Neural progenitor cell (in vitro differentiated cells): ENCODE data around the gene RNF224. TPM values are rescaled to one million over a fixed set of nuclear protein-coding genes. Genes with fewer than 3 reads are reported as not detected.

Experiments used
- DNase-seq: peaks from one replicate; pipeline ENCODE4 v3.0.0-alpha.2; 2016; ENCODE audit warnings: low spot score
- H2AFZ ChIP-seq: fragments of 200-600 bp; sonication (generic); replicated peaks from 2 replicates; pipeline ENCODE4 v1.6.1; 2016; ENCODE audit warnings: antibody characterized with exemption
- H3F3A ChIP-seq: fragments of 200-600 bp; sonication (generic); 2 replicates; pipeline ENCODE4 v1.6.1; 2016; ENCODE audit warnings: antibody characterized with exemption, low read depth
- H3K27ac ChIP-seq: fragments of 200-600 bp; sonication (generic); 2 replicates; pipeline ENCODE4 v1.5.1; 2016; ENCODE audit warnings: mild to moderate bottlenecking
- H3K27me3 ChIP-seq: fragments of 200-600 bp; sonication (generic); 2 replicates; pipeline ENCODE4 v1.6.1; 2016; ENCODE audit warnings: mild to moderate bottlenecking, moderate library complexity
- H3K36me3 ChIP-seq: fragments of 200-600 bp; sonication (generic); 2 replicates; pipeline ENCODE4 v1.5.1; 2016
- H3K4me1 ChIP-seq: fragments of 200-600 bp; sonication (generic); 2 replicates; pipeline ENCODE4 v1.6.1; 2016; ENCODE audit warnings: mixed run types
- H3K4me2 ChIP-seq: fragments of 200-600 bp; sonication (generic); 2 replicates; pipeline ENCODE4 v1.6.1; 2016
- H3K4me3 ChIP-seq: fragments of 200-600 bp; sonication (generic); 2 replicates; pipeline ENCODE4 v1.5.1; 2016
- H3K79me2 ChIP-seq: fragments of 200-600 bp; sonication (generic); 2 replicates; pipeline ENCODE4 v1.6.1; 2016; ENCODE audit warnings: low read depth
- H3K9ac ChIP-seq: fragments of 200-600 bp; sonication (generic); 2 replicates; pipeline ENCODE4 v1.6.1; 2016
- H3K9me3 ChIP-seq: fragments of 200-600 bp; sonication (generic); 2 replicates; pipeline ENCODE4 v1.5.1; 2016; ENCODE audit warnings: low read depth
- H4K20me1 ChIP-seq: fragments of 200-600 bp; sonication (generic); 2 replicates; pipeline ENCODE4 v1.6.1; 2016; ENCODE audit warnings: low read depth
- H3K27ac Mint-ChIP-seq: 3 replicates; pipeline ENCODE4 v1.8.0; 2021; ENCODE audit warnings: mixed read lengths
- H3K27me3 Mint-ChIP-seq: 2 replicates; pipeline ENCODE4 v1.8.0; 2022; ENCODE audit warnings: low read depth, mild to moderate bottlenecking, inconsistent platforms, moderate library complexity, mixed read lengths; ENCODE audit not compliant: insufficient read depth
- H3K36me3 Mint-ChIP-seq: 3 replicates; pipeline ENCODE4 v1.8.0; 2021; ENCODE audit warnings: mixed read lengths
- H3K4me1 Mint-ChIP-seq: 3 replicates; pipeline ENCODE4 v1.8.0; 2021; ENCODE audit warnings: mixed read lengths
- H3K4me3 Mint-ChIP-seq: 3 replicates; pipeline ENCODE4 v1.8.0; 2021; ENCODE audit warnings: mild to moderate bottlenecking, moderate library complexity, mixed read lengths
- H3K9me3 Mint-ChIP-seq: 3 replicates; pipeline ENCODE4 v1.8.0; 2020; ENCODE audit warnings: mixed read lengths
- CTCF ChIP-seq: fragments of 200-600 bp; sonication (generic); IDR thresholded peaks from 2 replicates; pipeline ENCODE4 v1.5.1; 2017; ENCODE audit warnings: antibody characterized with exemption, mild to moderate bottlenecking
- EZH2 ChIP-seq: fragments of 200-600 bp; sonication (generic); IDR thresholded peaks from 2 replicates; pipeline ENCODE4 v1.6.1; 2017; ENCODE audit warnings: antibody characterized with exemption, mild to moderate bottlenecking, moderate library complexity
- EZH2phosphoT487 ChIP-seq: fragments of 200-600 bp; sonication (generic); IDR thresholded peaks from 2 replicates; pipeline ENCODE4 v1.6.1; 2017; ENCODE audit warnings: antibody characterized with exemption
- total RNA-seq: library from RNA; depleted of rRNA; stranded (reverse); fragments of >200 nt; gene quantifications from 2 replicates; pipeline ENCODE4 v1.2.3, GENCODE V29; 2015; ENCODE audit warnings: low replicate concordance

Gene RNF224
- total RNA-seq, 1 donor from 2014 or later, result not detected

- peak within 1 kb of the TSS; percentile 97 for H3K9ac ChIP-seq
- H3F3A ChIP-seq, result peaks cover 34% of the 10 kb centered on the region
- H2AFZ ChIP-seq, result peak within 1 kb of the TSS; percentile 77
- Mint-ChIP-seq H3K36me3 (peaks cover 11% of the 10 kb centered on the region), H3K27ac (no peak within 1 kb of the TSS), H3K27me3 (peaks cover 17% of the 10 kb centered on the region), H3K4me1 (peaks cover 31% of the 10 kb centered on the region), H3K9me3 (no peaks in the 10 kb centered on the region), H3K4me3 (peak within 1 kb of the TSS; percentile 97)
- H3K36me3 ChIP-seq, result no peaks in the 10 kb centered on the region
- peaks cover 20% of the 10 kb centered on the region for H3K4me1 ChIP-seq
- H4K20me1 ChIP-seq, result peaks cover 25% of the 10 kb centered on the region
- H3K79me2 ChIP-seq, result peaks cover 53% of the 10 kb centered on the region
- H3K4me3 ChIP-seq, result peak within 1 kb of the TSS; percentile 100
- H3K27ac ChIP-seq, result peak within 1 kb of the TSS; percentile 24
- no peaks in the 10 kb centered on the region for H3K27me3 ChIP-seq
- H3K9me3 ChIP-seq, result no peaks in the 10 kb centered on the region
- peak within 1 kb of the TSS; percentile 97 for H3K4me2 ChIP-seq
- no peak for TF ChIP-seq CTCF
- TF ChIP-seq EZH2, result no peak
- TF ChIP-seq EZH2phosphoT487, result no peak
- peak; percentile 97 for DNase-seq
Measured at GRCh38 chr9:137205126-137206069, 21.9 kb upstream of the RNF224 start, which contains the start of the genes NDOR1 and TMEM203. Gene NDOR1, plus strand, starts transcription at chr9:137205700. Its CDS starts 78 bp downstream, at chr9:137205778. Gene TMEM203, minus strand, starts transcription at chr9:137205648. Its CDS starts 234 bp downstream, at chr9:137205414.

- H3K4me3 ChIP-seq, result peak overlapping the region; percentile 100
Measured at GRCh38 chr9:137206602-137207001, 20.7 kb upstream of the RNF224 start.

GRCh38 chr9:137211532-137211931 lies 15.8 kb upstream of the RNF224 start:
- no peaks in the 10 kb centered on the region for H3K27me3 ChIP-seq
- no peak overlapping the region for H3K4me2 ChIP-seq
- H3K36me3 ChIP-seq, result no peaks in the 10 kb centered on the region
- H3K4me3 ChIP-seq, result no peak overlapping the region
- H3K9ac ChIP-seq, result no peak overlapping the region
- no peaks in the 10 kb centered on the region for H3K9me3 ChIP-seq
- DNase-seq, result no peak
- H3K4me1 ChIP-seq, result peaks cover 3% of the 10 kb centered on the region
- H3K27me3 Mint-ChIP-seq, result peaks cover 5% of the 10 kb centered on the region
- TF ChIP-seq CTCF (no peak), EZH2 (no peak), EZH2phosphoT487 (no peak)
- H3K4me3 Mint-ChIP-seq, result no peak overlapping the region
- no peak overlapping the region for H2AFZ ChIP-seq
- no peak overlapping the region for H3K27ac ChIP-seq
- H3K4me1 Mint-ChIP-seq, result peaks cover 6% of the 10 kb centered on the region
- peaks cover 12% of the 10 kb centered on the region for H3K36me3 Mint-ChIP-seq
- peaks cover 9% of the 10 kb centered on the region for H3K79me2 ChIP-seq
- no peaks in the 10 kb centered on the region for H4K20me1 ChIP-seq
- H3K27ac Mint-ChIP-seq, result no peak overlapping the region
- no peaks in the 10 kb centered on the region for H3F3A ChIP-seq
- H3K9me3 Mint-ChIP-seq, result no peaks in the 10 kb centered on the region

More at GRCh38 chr9:137206602-137207001, 20.7 kb upstream of the RNF224 start:
- Mint-ChIP-seq H3K4me3 (peak overlapping the region; percentile 97), H3K27ac (no peak overlapping the region), H3K27me3 (peaks cover 17% of the 10 kb centered on the region), H3K4me1 (peaks cover 29% of the 10 kb centered on the region), H3K36me3 (peaks cover 12% of the 10 kb centered on the region), H3K9me3 (no peaks in the 10 kb centered on the region)
- peaks cover 18% of the 10 kb centered on the region for H3K4me1 ChIP-seq
- no peaks in the 10 kb centered on the region for H3K27me3 ChIP-seq
- peaks cover 27% of the 10 kb centered on the region for H3F3A ChIP-seq
- peak overlapping the region; percentile 97 for H3K9ac ChIP-seq
- no peak for DNase-seq
- no peak overlapping the region for H2AFZ ChIP-seq
- TF ChIP-seq EZH2 (no peak), EZH2phosphoT487 (no peak), CTCF (no peak)
- peak overlapping the region; percentile 97 for H3K4me2 ChIP-seq
- H3K36me3 ChIP-seq, result no peaks in the 10 kb centered on the region
- H3K79me2 ChIP-seq, result peaks cover 53% of the 10 kb centered on the region
- peaks cover 20% of the 10 kb centered on the region for H4K20me1 ChIP-seq
- no peaks in the 10 kb centered on the region for H3K9me3 ChIP-seq
- H3K27ac ChIP-seq, result no peak overlapping the region
